Subcutaneous adipose tissue (tissue), 4 donors: ENCODE measurements around the gene GADD45B. TPM values are rescaled to one million over a fixed set of nuclear protein-coding genes. Genes with fewer than 3 reads are reported as not detected.

Experiments used
- CTCF ChIP-seq: fragments of 450-650 bp; IDR thresholded peaks from one replicate; pipeline ENCODE4 v1.5.1; 2016; ENCODE audit warnings: low read depth, mild to moderate bottlenecking, control low read depth, antibody characterized with exemption, moderate library complexity
- small RNA-seq: library from RNA; depleted of rRNA; stranded (forward); fragments of <200 nt; gene quantifications from one replicate; pipeline ENCODE3, GENCODE V24; 2016
- total RNA-seq, 4 donors: library from RNA; depleted of rRNA; stranded (reverse); fragments of >200 nt; gene quantifications; one replicate each; pipeline ENCODE4 v1.1.0, GENCODE V29; 2016

GADD45B gene
- total RNA-seq, 4 donors from 2014 or later = 119 to 260 (median 212) TPM

- no peak for TF ChIP-seq CTCF
Observed at GRCh38 chr19:2519482-2519881, 43.6 kb downstream of the GADD45B start.

GRCh38 chr19:2523630-2524311 is 47.8 kb downstream of the GADD45B start:
- no peak for TF ChIP-seq CTCF

- TF ChIP-seq CTCF = no peak
Observed at GRCh38 chr19:2524361-2524839, 48.5 kb downstream of the GADD45B start.

GRCh38 chr19:2524840-2525723 is 49.2 kb downstream of the GADD45B start:
- TF ChIP-seq CTCF = no peak

GRCh38 chr19:2527171-2527570 is 51.2 kb downstream of the GADD45B start:
- no peak for TF ChIP-seq CTCF

- no peak for TF ChIP-seq CTCF
Observed at GRCh38 chr19:2527686-2528085, 51.8 kb downstream of the GADD45B start.

Small RNAs within 50 kb of the gene (small RNA-seq; reads per million reads assigned to genes)
- gene RNU6-993P = not detected

Other genes with a start within 250 kb of the GADD45B start
- 10 to 100 TPM; 21.0 to 78.2 (median 47.3) TPM for gene PLEKHJ1, start 239.8 kb upstream of the GADD45B start, total RNA-seq
- 10 to 100 TPM; 13.4 to 59.3 (median 28.0) TPM for gene SF3A2, start 239.3 kb upstream of the GADD45B start, total RNA-seq
- gene AMH, start 226.8 kb upstream of the GADD45B start, total RNA-seq = under 1 TPM in 1 of 4 donors, not detected in 3; 0.34 TPM
- gene JSRP1, start 219.7 kb upstream of the GADD45B start, total RNA-seq = not detected
- gene PEAK3, start 194.0 kb upstream of the GADD45B start, total RNA-seq = under 1 TPM in 3 of 4 donors, not detected in 1; 0.68 to 0.88 (median 0.75) TPM
- not detected for gene LINGO3, start 168.0 kb upstream of the GADD45B start, total RNA-seq
- 10 to 100 TPM; 51.8 to 95.7 (median 71.9) TPM for gene LSM7, start 147.5 kb upstream of the GADD45B start, total RNA-seq
- 10 to 100 TPM in 2 of 4 donors, 1 to 10 TPM in 2; 8.7 to 50.3 (median 12.5) TPM for gene SPPL2B, start 147.4 kb upstream of the GADD45B start, total RNA-seq
- not detected for gene TMPRSS9, start 115.9 kb upstream of the GADD45B start, total RNA-seq
- 10 to 100 TPM; 15.8 to 33.7 (median 24.7) TPM for gene TIMM13, start 48.5 kb upstream of the GADD45B start, total RNA-seq
- 10 to 100 TPM in 2 of 4 donors, 1 to 10 TPM in 2; 6.5 to 13.8 (median 9.9) TPM for gene LMNB2, start 19.2 kb upstream of the GADD45B start, total RNA-seq
- 1 to 10 TPM in 2 of 4 donors, under 1 TPM in 2; 0.16 to 3.6 (median 0.82) TPM for gene GNG7, start 226.6 kb downstream of the GADD45B start, total RNA-seq
- gene DIRAS1, start 245.2 kb downstream of the GADD45B start, total RNA-seq = under 1 TPM in 3 of 4 donors, not detected in 1; 0.16 to 0.85 (median 0.44) TPM